ENCODE data around the gene ADCK1.

GRCh38 chr14:77864085-77864484, 64.2 kb downstream of the ADCK1 start:
- TF ChIP-seq CTCF (IDR thresholded peaks at IDR 0.05; ENCODE audit: insufficient read depth, low read length, poor library complexity, severe bottlenecking), result no peak
- TF ChIP-seq EZH2phosphoT487 (conservative IDR thresholded peaks at IDR 0.05; ENCODE audit: low read length), result no peak
